ENCODE measurements around the gene KRT5. TPM values are rescaled to one million over a fixed set of nuclear protein-coding genes. Genes with fewer than 3 reads are reported as not detected.

The KRT5 gene
- total and polyA plus RNA-seq, 10 of the 15 experiments (the other 5 are each of a cell fraction or from before 2014, with no cell fraction given), result 1.6 TPM; not detected in 9

GRCh38 chr12:52469853-52470252 is 50.3 kb downstream of the KRT5 start:
- TF ChIP-seq CBX5 (IDR thresholded peaks at IDR 0.05; ENCODE audit: low read depth) (no peak), KLF5 (IDR thresholded peaks at IDR 0.05; ENCODE audit: partially characterized antibody) (no peak), SIN3A (IDR thresholded peaks at IDR 0.05; ENCODE audit: low read depth, low read length) (no peak), POU2F2 (IDR thresholded peaks at IDR 0.05; ENCODE audit: borderline replicate concordance, low read depth, low read length) (no peak), ELK1 (IDR thresholded peaks at IDR 0.05; ENCODE audit: low read depth, low read length) (no peak), NFIC (IDR thresholded peaks at IDR 0.05; ENCODE audit: low read depth, low read length) (no peak), EZH2 (IDR thresholded peaks at IDR 0.05; ENCODE audit: borderline replicate concordance, control insufficient read depth, low read depth, low read length) (no peak), RELB (IDR thresholded peaks at IDR 0.05; ENCODE audit: low read depth) (no peak), ZNF217 (IDR thresholded peaks at IDR 0.05) (no peak), MXI1 (IDR thresholded peaks at IDR 0.05; ENCODE audit: low read depth, low read length) (no peak), FOXK2 (IDR thresholded peaks at IDR 0.05) (no peak), KDM1A (IDR thresholded peaks at IDR 0.05; ENCODE audit: borderline replicate concordance) (no peak), POLR2A (IDR thresholded peaks at IDR 0.05; ENCODE audit: low read depth, low read length) (no peak), POLR2AphosphoS2 (IDR thresholded peaks at IDR 0.05; ENCODE audit: low read depth, low read length) (no peak), CUX1 (IDR thresholded peaks at IDR 0.05; ENCODE audit: insufficient replicate concordance, low read depth, low read length) (no peak), CEBPB (IDR thresholded peaks at IDR 0.05; ENCODE audit: borderline replicate concordance in 1 of 2, low read depth in 2 of 2, low read length in 2 of 2) (no peak), CHD2 (IDR thresholded peaks at IDR 0.05; ENCODE audit: borderline replicate concordance, low read depth, low read length) (no peak)
- H3K36me3 ChIP-seq (ENCODE audit: control insufficient read depth in 2 of 2, insufficient read depth in 2 of 2, low read length in 1 of 2), result no peaks in the 10 kb centered on the region
- H2AFZ ChIP-seq (ENCODE audit: control insufficient read depth, low read depth, low read length), result no peak overlapping the region
- ChIA-PET POLR2A (no interaction called here), CTCF (no interaction called here), SMC1A (ENCODE audit: uncharacterized antibody, unreplicated experiment) (no interaction called here), RAD21 (ENCODE audit: unreplicated experiment) (no interaction called here)
- intact Hi-C loops (cut with micrococcal nuclease; ENCODE audit: unreplicated experiment), result no loop called here
- H3K4me1 ChIP-seq (ENCODE audit: control insufficient read depth, insufficient read depth, low read length), result no peaks in the 10 kb centered on the region
- in situ Hi-C loops (cut with MboI), result no loop called here
- no peak overlapping the region for H3K9ac ChIP-seq (ENCODE audit: control insufficient read depth, insufficient read depth, low read length)
- no peak overlapping the region for H3K4me2 ChIP-seq (ENCODE audit: control insufficient read depth, insufficient read depth)
- no peaks in the 10 kb centered on the region for H3K79me2 ChIP-seq (ENCODE audit: control insufficient read depth, insufficient read depth, low read length)
- H3K4me3 ChIP-seq, result no peak overlapping the region
- FAIRE-seq (no peak), ATAC-seq (no peak), DNase-seq (ENCODE audit: low read depth, low spot score) (no peak)
- no peaks in the 10 kb centered on the region for H3K9me3 ChIP-seq (replicated peaks; ENCODE audit: control insufficient read depth, insufficient read depth, low read length)
- H4K20me1 ChIP-seq (ENCODE audit: control insufficient read depth, insufficient read depth), result no peaks in the 10 kb centered on the region
- whole genome bisulfite sequencing (ENCODE audit: insufficient coverage, insufficient replicate concordance, low lambda C conversion rate, missing lambda C conversion rate), result 24% methylated on average over 4 of the region's 4 CpGs
- BruUV-seq (replicated peaks), result no TSS peak
- no peaks in the 10 kb centered on the region; a peak in 1 of 4 replicates for H3K27me3 ChIP-seq (replicated peaks in 1 of 2; ENCODE audit: control insufficient read depth in 2 of 2, insufficient read depth in 2 of 2, low read length in 1 of 2)
- no peak overlapping the region for H3K27ac ChIP-seq (ENCODE audit: control insufficient read depth, insufficient read depth)

All from GM12878 (cell line).